ENCODE measurements around the gene MANSC1. TPM values are rescaled to one million over a fixed set of nuclear protein-coding genes. Genes with fewer than 3 reads are reported as not detected.
"Not testable (repeated sequence)": the region's sequence is repeated elsewhere in the genome, so short reads cannot be mapped to it uniquely, and the experiment has no call there.

MANSC1 gene
- total RNA-seq, 1 donor from 2014 or later, result 2.4 TPM

GRCh38 chr12:12331896-12332295 is 18.1 kb downstream of the MANSC1 start:
- FAIRE-seq (no peak), DNase-seq (ENCODE audit: low spot score in 2 of 2) (no peak)

- FAIRE-seq (no peak), DNase-seq (ENCODE audit: low spot score in 2 of 2) (no peak)
Observed at GRCh38 chr12:12331244-12331771, 18.7 kb downstream of the MANSC1 start.

- peak; percentile 40 to 54 for DNase-seq (ENCODE audit: low spot score in 2 of 2)
Observed at GRCh38 chr12:12327802-12328201, 22.2 kb downstream of the MANSC1 start.

DNA sequence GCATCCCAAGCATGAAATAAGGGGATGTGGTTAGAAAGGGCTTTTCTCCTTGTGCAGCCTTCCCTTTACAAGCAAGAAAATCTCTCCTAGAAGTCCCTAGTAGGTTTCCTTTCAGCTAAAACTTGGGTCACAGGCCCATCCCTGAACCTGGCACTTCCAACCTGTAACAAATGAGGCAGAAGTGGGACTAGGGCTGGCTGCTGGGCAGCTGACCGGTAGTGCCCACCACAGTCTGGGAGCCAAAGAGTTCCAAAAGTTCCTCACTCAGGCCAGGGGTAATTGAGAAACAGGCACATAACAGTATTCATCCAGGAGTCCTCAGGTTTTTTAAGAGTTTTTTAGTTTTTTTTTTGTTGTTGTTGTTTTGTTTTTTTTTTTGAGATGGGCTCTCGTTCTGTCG is 23.8 kb downstream of the MANSC1 start:
- no peak for DNase-seq (ENCODE audit: low spot score in 2 of 2)
- no peak for FAIRE-seq

More at GRCh38 chr12:12327802-12328201, 22.2 kb downstream of the MANSC1 start:
- FAIRE-seq, result peak; percentile 23

DNA sequence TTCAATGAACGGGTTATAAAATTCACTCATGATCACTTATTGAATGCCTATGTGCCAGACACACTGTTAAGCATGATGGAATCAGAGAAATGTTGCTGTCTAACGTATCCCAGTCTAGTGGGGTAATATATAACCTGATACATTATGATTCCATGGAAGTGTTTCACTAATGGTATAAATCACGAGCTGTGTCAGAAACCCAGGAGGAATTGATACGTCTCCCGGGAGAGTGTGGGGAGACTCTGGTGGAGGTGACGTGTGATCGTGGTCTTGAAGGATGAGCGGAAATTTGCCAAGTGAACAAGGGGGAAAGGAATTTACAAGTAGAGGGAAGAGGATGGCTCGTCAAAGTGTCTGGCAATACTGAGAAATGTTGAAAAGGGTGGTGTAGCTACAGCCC is 26.5 kb downstream of the MANSC1 start:
- DNase-seq (ENCODE audit: low spot score in 2 of 2) (no peak), FAIRE-seq (no peak)

GRCh38 chr12:12323118-12323517 is 26.9 kb downstream of the MANSC1 start:
- FAIRE-seq, result no peak
- DNase-seq (ENCODE audit: low spot score in 2 of 2), result no peak

DNA sequence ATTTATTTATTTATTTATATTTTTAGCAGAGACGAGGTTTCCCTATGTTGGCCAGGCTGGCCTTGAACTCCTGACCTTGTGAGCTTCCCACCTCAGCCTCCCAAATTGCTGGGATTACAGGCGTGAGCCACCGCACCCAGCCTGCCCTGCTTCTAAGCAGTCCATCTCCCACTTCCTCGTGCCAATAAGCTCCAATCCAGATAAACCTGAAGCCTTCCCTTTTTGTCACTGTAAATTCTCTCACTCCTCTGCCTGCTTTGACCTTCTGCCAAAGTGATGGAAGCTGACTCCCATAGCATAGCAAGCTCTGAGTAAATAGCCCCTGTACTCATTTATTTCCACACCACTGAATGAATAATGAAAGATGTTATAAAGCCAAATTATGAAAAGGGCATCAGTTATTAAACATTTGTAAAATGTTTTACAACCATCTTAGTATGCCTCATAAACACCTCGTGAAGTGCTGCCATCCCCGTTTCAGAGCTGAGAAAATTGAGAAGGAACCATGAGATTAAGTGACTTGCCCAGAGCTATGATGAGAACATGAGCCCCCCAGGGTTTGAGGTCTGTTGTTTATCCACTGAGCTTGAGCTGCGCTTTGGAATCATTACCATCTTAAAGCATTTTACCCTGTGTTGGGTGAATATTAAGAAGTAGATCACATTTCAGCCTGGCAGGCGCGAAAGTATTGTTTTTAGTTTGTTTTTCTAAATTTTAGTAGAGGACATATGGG is 30.4 kb downstream of the MANSC1 start:
- DNase-seq (ENCODE audit: low spot score in 2 of 2) (no peak), FAIRE-seq (no peak)

DNA sequence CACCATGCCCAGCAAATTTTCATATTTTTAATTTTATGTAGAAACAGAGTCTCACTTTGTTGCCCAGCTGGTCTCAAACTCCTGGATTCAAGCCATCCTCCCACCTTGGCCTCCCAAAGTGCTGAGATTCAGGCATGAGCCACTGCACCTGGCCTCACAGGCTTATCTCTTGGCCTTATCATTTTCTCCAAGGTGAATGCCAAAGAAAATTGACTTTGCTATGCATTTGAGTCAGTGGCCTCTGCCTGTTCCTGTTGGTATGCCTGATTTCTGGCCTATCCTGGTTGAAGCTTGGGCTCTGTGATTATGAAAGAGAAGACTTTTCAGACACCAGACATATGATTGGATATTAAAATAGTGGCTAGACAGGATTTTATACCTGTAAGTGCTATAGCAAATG is 34.2 kb downstream of the MANSC1 start:
- DNase-seq (ENCODE audit: low spot score in 2 of 2) (no peak), FAIRE-seq (no peak)

DNA sequence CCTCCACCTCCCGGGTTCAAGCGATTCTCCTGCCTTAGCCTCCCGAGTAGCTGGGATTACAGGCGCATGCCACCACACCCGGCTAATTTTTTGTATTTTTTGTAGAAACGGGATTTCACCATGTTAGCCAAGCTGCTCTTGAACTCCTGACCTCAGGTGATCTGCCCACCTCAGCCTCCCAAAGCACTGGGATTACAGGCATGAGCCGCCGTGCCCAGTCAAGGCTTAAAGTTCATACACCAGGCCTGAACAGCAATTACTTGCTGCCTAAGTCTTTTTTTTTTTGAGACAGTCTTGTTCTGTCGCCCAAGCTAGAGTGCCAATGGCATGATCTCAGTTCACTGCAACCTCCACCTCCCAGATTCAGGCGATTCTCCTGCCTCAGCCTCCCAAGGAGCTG is 39.3 kb downstream of the MANSC1 start:
- not testable (repeated sequence) for DNase-seq (ENCODE audit: low spot score in 2 of 2)

DNA sequence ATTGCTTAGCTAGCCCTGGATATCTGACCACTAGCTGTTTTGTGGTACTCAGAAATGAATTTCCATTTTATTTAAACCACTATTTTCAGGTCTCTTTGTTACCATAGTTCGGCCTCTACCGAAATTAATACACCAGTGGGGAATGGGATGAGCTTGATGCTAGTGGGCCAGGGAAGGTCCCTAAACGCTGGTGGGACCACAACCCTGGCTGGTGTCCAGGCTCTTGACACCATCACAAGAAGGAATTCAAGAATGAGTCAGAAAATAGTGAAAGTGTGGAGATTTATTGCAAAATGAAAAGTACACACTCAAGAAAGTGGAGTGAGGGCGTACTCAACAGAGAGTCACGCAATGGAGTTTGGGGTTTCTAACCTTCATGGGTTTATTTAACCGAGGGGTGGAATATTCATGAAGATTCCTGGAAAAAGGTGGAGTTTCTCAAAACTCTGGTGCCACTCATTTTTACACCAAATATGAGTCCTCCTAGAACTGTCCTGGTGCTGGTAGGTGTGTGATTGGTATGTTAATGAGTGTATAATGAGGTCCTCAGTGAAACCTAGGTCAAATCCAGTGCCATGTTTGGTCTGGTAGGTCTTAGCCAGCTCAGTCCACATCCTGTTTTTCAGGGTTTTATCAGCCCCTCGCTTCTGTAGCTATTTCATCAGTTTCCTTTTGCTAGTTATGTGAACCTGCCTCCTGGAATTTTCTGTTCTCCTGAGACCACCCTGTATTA is 44.3 kb downstream of the MANSC1 start:
- DNase-seq (ENCODE audit: low spot score in 2 of 2) (no peak), FAIRE-seq (no peak)

More for the DNA sequence above, 39.3 kb downstream of the MANSC1 start:
- not testable (repeated sequence) for FAIRE-seq

GRCh38 chr12:12302976-12303375 is 47.1 kb downstream of the MANSC1 start:
- DNase-seq (ENCODE audit: low spot score in 2 of 2), result no peak
- FAIRE-seq, result no peak

DNA sequence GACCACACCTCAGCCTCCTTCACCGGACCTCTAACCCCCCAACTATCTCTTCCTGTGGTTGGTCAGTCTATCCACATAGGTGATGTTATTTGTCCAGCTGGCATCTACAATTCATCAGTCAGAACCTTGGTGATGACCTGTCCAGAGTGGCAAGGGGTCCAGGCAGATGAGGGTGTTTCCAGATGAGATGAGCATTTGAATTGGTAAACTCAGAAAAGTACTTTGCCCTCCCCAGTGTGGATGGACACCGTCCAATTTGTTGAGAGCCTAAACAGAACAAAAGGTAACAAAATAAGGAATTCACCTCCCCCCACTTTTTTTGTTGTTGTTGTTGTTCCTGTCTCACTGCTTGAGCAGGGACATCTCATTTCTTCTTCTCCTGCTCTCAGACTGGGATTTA is 48.9 kb downstream of the MANSC1 start:
- DNase-seq (ENCODE audit: low spot score in 2 of 2) (no peak), FAIRE-seq (no peak)

DNA sequence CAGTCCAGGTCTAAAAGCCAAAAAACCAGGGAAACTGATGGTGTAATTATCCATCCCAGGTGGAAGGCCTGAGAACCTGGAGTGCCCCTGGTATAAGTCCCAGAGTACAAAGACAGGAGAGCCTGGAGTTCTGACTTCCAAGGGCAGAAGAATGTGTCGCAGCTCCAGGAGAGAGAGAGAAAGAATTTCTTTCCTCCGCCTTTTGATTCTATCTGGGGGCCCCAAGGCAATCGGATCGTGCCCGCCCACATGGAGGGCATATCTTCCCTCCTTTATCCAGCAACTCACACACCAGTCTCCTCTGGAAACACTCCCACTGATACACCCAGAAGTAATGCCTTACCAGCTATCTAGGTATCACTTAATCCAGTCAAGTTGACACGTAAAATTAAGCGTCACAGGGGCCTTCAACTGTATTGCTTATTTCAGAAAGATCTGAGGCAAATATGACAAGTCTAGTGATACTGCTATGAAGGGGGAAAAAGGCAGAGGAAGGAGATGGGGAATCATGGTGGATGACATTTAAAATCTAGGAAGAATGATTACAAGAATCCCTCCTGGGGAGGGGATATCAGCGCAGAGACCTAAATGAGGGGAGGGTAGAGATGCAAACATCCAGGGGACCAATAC is 52.7 kb downstream of the MANSC1 start:
- DNase-seq (ENCODE audit: low spot score in 2 of 2), result no peak
- FAIRE-seq, result no peak

DNA sequence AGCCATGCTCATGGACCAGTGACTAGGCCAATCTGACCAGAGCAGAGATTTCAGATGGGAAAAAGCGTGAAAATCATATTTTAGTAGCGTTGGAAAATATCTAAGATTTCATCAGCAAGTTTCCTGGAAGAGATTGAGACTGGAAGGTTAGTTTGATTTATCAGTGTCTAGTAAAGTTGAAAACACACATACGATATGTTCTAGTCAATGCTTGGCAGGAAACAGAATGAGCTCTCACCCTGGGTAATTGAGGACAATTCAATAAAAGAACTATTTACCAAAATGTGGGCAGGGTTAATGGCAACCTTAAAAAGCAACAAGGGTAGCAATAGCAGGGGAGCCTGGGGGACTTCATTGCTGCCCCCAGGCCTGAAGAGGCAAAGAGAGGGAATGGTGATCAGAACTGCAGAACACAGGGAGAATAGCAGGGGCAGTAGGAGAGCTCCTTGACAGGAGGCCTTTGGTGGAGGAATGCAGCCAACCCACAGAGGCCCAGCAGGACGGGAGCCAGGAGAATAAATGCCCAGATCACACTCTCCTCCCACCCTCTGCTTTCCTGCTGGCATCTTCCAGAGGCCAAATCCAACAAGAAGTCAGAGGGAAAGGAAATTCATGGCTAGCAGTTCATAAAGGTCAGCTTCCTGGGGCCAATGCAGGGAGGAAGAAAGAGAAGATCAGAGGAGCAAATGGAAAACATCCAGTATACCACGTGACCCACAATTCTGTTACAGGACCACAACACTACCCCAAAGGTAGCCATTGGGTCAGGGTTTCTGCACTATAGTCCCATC is 55.6 kb downstream of the MANSC1 start:
- DNase-seq (ENCODE audit: low spot score in 2 of 2) (no peak), FAIRE-seq (no peak)

DNA sequence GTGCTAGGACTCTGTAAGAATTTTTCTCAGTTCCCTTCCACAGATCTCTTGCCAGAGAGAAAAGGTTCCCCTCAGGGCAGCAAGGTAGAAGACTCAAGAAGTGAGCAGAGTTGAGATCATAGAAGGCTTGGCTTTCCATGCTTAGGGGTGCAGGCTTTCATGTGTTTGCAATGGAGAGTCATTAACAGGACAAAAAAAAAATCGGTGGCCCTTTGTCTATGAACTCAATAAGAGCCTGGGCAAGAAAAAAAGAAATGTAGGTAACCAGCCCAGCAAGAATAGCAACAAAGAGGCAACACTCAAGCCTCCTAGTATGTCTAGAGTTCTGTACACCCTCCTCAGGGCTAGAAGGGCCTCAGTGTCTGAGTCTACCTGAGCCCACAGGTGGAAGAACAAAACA is 59.8 kb downstream of the MANSC1 start:
- no peak for DNase-seq (ENCODE audit: low spot score in 2 of 2)
- FAIRE-seq, result no peak

GRCh38 chr12:12286441-12286840 is 63.6 kb downstream of the MANSC1 start:
- FAIRE-seq, result no peak

DNA sequence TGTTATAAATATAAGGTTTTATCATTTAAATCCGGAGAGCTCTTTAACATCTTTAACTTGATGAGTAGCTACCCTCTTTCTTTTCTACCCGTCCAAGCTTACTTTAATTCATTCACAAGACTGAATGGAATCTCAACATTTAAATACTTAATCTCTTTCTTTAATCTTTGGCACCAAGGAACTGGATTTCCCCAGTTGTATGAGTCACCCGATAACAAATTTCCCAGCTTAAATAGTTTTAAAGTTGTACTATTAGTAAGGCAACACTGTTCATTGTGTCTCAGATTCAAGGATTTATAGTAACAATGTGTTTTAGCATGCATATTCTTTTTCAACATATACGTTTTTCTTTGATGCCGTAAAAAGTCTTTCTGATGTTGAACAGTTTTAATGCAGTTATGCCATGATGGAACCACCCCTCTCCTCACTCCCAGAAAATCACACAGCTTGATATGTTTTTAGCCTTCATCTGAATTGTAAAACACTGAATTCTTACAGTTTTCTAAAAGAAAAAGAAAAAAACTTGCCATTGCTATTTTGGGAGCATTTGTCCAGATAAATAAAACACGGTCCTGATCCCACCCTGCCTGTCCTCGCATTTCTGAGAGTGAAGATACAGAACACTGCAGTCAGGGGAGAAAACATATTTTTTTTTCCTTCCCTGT is 67.1 kb downstream of the MANSC1 start:
- DNase-seq (ENCODE audit: low spot score in 2 of 2) (no peak), FAIRE-seq (no peak)

More at GRCh38 chr12:12286441-12286840, 63.6 kb downstream of the MANSC1 start:
- no peak for DNase-seq (ENCODE audit: low spot score in 2 of 2)

GRCh38 chr12:12282202-12282601 is 67.8 kb downstream of the MANSC1 start:
- FAIRE-seq, result no peak

GRCh38 chr12:12281134-12281533 is 68.9 kb downstream of the MANSC1 start:
- DNase-seq (ENCODE audit: low spot score in 2 of 2) (no peak), FAIRE-seq (no peak)

More at GRCh38 chr12:12282202-12282601, 67.8 kb downstream of the MANSC1 start:
- no peak for DNase-seq (ENCODE audit: low spot score in 2 of 2)

DNA sequence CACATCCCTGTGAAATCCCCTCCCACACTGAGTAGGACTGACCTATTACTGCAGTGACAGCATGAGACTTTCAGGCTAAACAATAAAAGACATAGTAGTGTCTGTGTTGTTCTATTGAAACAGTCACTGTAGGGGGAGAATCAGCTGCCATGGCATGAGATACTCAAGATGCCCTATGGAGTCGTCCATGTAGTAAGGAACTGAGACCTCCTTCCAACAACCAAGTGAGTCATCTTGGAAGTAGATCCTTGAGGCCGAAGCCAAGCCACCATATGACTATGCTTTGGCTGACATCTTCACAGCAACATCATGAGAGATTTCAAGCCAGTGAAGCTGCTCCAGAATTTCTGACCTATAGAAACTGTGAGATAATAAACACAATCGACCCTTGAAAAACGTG is 71.1 kb downstream of the MANSC1 start:
- DNase-seq (ENCODE audit: low spot score in 2 of 2) (no peak), FAIRE-seq (no peak)
